Endodermal cell (in vitro differentiated cells): ENCODE measurements around the gene LAMB1. TPM values are rescaled to one million over a fixed set of nuclear protein-coding genes. Genes with fewer than 3 reads are reported as not detected.

Experiments
- DNase-seq: peaks from one replicate; pipeline ENCODE4 v3.0.0-alpha.2; 2017
- H3K27ac ChIP-seq: 2 replicates; pipeline ENCODE4 v1.5.1; 2013; ENCODE audit warnings: mild to moderate bottlenecking, low read depth, low read length, moderate library complexity
- H3K27me3 ChIP-seq: 2 replicates; pipeline ENCODE4 v1.6.1; 2013; ENCODE audit warnings: mild to moderate bottlenecking, low read length, moderate library complexity; ENCODE audit not compliant: insufficient read depth, control insufficient read depth, poor library complexity, severe bottlenecking
- H3K36me3 ChIP-seq: 2 replicates; pipeline ENCODE4 v1.7.0; 2013; ENCODE audit warnings: mild to moderate bottlenecking, low read length, moderate library complexity; ENCODE audit not compliant: control insufficient read depth, insufficient read depth
- H3K4me1 ChIP-seq: one replicate; pipeline ENCODE4 v1.7.0; 2013; ENCODE audit warnings: low read length; ENCODE audit not compliant: control insufficient read depth, insufficient read depth
- H3K4me3 ChIP-seq: 2 replicates; pipeline ENCODE4 v1.5.1; 2013; ENCODE audit warnings: mild to moderate bottlenecking, low read length, moderate library complexity
- H3K9ac ChIP-seq: 2 replicates; pipeline ENCODE4 v1.6.1; 2013; ENCODE audit warnings: mild to moderate bottlenecking, low read length, moderate library complexity; ENCODE audit not compliant: poor library complexity, severe bottlenecking; ENCODE audit errors: extremely low read depth
- H3K9me3 ChIP-seq: 2 replicates; pipeline ENCODE4 v1.6.1; 2013; ENCODE audit warnings: mild to moderate bottlenecking, low read length, moderate library complexity; ENCODE audit not compliant: control insufficient read depth
- H3K27ac Mint-ChIP-seq: 2 replicates; pipeline ENCODE4 v1.8.0; 2020; ENCODE audit warnings: mixed read lengths
- H3K27me3 Mint-ChIP-seq: 2 replicates; pipeline ENCODE4 v1.8.0; 2021; ENCODE audit warnings: mild to moderate bottlenecking, mixed read lengths; ENCODE audit not compliant: insufficient read depth
- H3K36me3 Mint-ChIP-seq: 2 replicates; pipeline ENCODE4 v1.8.0; 2020; ENCODE audit warnings: low read depth, mixed read lengths
- H3K4me1 Mint-ChIP-seq: 2 replicates; pipeline ENCODE4 v1.8.0; 2020; ENCODE audit warnings: mixed read lengths
- H3K4me3 Mint-ChIP-seq: 2 replicates; pipeline ENCODE4 v1.8.0; 2020; ENCODE audit warnings: mild to moderate bottlenecking, moderate library complexity, mixed read lengths
- H3K9me3 Mint-ChIP-seq: 2 replicates; pipeline ENCODE4 v1.8.0; 2020; ENCODE audit warnings: mild to moderate bottlenecking, mixed read lengths
- CTCF ChIP-seq: fragments of 200-600 bp; sonication (generic); conservative IDR thresholded peaks from 2 replicates; pipeline ENCODE4 v1.5.0; 2021; ENCODE audit warnings: antibody characterized with exemption, mild to moderate bottlenecking
- WGBS, 2 experiments: methylation state at CpG; one replicate each; pipeline versions ENCODE4 v1.1.5 to v1.1.7; 2013; ENCODE audit warnings: missing lambda C conversion rate in 2 of 2, mixed read lengths in 1 of 2; ENCODE audit not compliant: insufficient coverage in 1 of 2, insufficient read length in 1 of 2; 5-methylcytosine and 5-hydroxymethylcytosine counted together
- total RNA-seq, 2 donors: library from RNA; stranded (reverse); fragmentation: NEBNext Ultra II Directional in 1 of 2; extraction: Animal tissue kit (Norgen Biotek cat#: 25700) in 1 of 2; gene quantifications; 2 replicates in 1 of 2; 3 replicates in 1 of 2; pipeline ENCODE4 v1.2.1, GENCODE V29; 2021

The LAMB1 gene
- total RNA-seq, 2 donors from 2014 or later = 192 to 209 TPM

DNA sequence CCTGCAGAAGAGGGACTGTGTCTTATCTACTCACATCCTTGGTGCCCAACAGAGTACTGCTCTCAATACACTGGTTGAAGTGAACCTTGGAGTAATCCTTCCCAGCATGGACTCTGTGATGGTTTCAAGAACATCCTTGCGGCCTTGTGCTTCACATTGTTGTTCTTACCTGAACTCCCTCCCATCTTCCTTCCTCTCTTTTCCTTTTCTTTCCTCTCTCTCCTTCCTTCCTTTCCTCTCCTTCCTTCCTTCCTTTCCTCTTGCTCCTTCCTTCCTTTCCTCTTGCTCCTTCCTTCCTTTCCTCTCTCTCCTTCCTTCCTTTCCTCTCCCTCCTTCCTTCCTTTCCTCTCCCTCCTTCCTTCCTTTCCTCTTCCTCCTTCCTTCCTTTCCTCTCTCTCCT, 26.3 kb downstream of the LAMB1 start:
- H3K9me3 Mint-ChIP-seq = no peaks in the 10 kb centered on the region
- H3K36me3 Mint-ChIP-seq = peaks cover 69% of the 10 kb centered on the region
- Histone ChIP-seq H3K4me3 (no peak overlapping the region), H3K27me3 (no peaks in the 10 kb centered on the region), H3K27ac (no peak overlapping the region), H3K36me3 (peaks cover 99% of the 10 kb centered on the region), H3K9me3 (no peaks in the 10 kb centered on the region), H3K9ac (no peak overlapping the region), H3K4me1 (peaks cover 6% of the 10 kb centered on the region)
- DNase-seq = no peak
- no peak for TF ChIP-seq CTCF
- H3K4me3 Mint-ChIP-seq = no peak overlapping the region
- 96 to 100% methylated on average over 1 of the region's 1 CpG for WGBS, 2 experiments
- H3K27me3 Mint-ChIP-seq = no peaks in the 10 kb centered on the region
- no peak overlapping the region for H3K27ac Mint-ChIP-seq
- no peaks in the 10 kb centered on the region for H3K4me1 Mint-ChIP-seq

- DNase-seq = no peak
- Histone ChIP-seq H3K9ac (no peak overlapping the region), H3K27ac (no peak overlapping the region), H3K4me3 (no peak overlapping the region), H3K9me3 (no peaks in the 10 kb centered on the region), H3K27me3 (no peaks in the 10 kb centered on the region), H3K4me1 (peaks cover 6% of the 10 kb centered on the region), H3K36me3 (peaks cover 100% of the 10 kb centered on the region)
- TF ChIP-seq CTCF = no peak
- Mint-ChIP-seq H3K4me1 (no peaks in the 10 kb centered on the region), H3K9me3 (no peaks in the 10 kb centered on the region), H3K4me3 (no peak overlapping the region), H3K36me3 (peaks cover 75% of the 10 kb centered on the region), H3K27me3 (no peaks in the 10 kb centered on the region), H3K27ac (no peak overlapping the region)
- 87 to 93% methylated on average over 12 to 13 of the region's 13 CpGs for WGBS, 2 experiments
These were observed 27.5 kb downstream of the LAMB1 start for GRCh38 chr7:107975394-107976013.

- Histone ChIP-seq H3K36me3 (peaks cover 98% of the 10 kb centered on the region), H3K9me3 (no peaks in the 10 kb centered on the region), H3K27ac (no peak overlapping the region), H3K9ac (no peak overlapping the region), H3K27me3 (no peaks in the 10 kb centered on the region), H3K4me1 (no peaks in the 10 kb centered on the region), H3K4me3 (no peak overlapping the region)
- H3K4me1 Mint-ChIP-seq = no peaks in the 10 kb centered on the region
- TF ChIP-seq CTCF = no peak
- peaks cover 72% of the 10 kb centered on the region for H3K36me3 Mint-ChIP-seq
- H3K4me3 Mint-ChIP-seq = no peak overlapping the region
- no peak for DNase-seq
- H3K27ac Mint-ChIP-seq = no peak overlapping the region
- no peaks in the 10 kb centered on the region for H3K27me3 Mint-ChIP-seq
- no peaks in the 10 kb centered on the region for H3K9me3 Mint-ChIP-seq
These were observed 29.1 kb downstream of the LAMB1 start for GRCh38 chr7:107973861-107974260.
